PC-9 (cell line): ENCODE measurements around the gene GLT1D1. TPM values are rescaled to one million over a fixed set of nuclear protein-coding genes. Genes with fewer than 3 reads are reported as not detected.

ENCODE experiments used
- BruUV-seq: library from RNA; stranded (reverse); fragments of 400-500 nt; replicated peaks from 2 replicates; lab custom pipeline; 2021; lab: Mats Ljungman, UMichigan
- CTCF ChIA-PET: fragments of 300-600 bp; sonication (Branson Sonifier 250); formaldehyde crosslinking; loops from one replicate; lab custom pipeline; 2022; ENCODE audit warnings: antibody characterized with exemption; lab: Charles Lee
- POLR2A ChIA-PET: fragments of 300-600 bp; sonication (Branson Sonifier 250); formaldehyde crosslinking; loops from one replicate; lab custom pipeline; 2022; ENCODE audit warnings: antibody characterized with exemption; ENCODE audit not compliant: unreplicated experiment; lab: Charles Lee
- DNase-seq, 2 experiments: peaks; one replicate each; pipeline versions ENCODE4 v3.0.0 to v3.0.0-alpha.2; 2015 to 2022; ENCODE audit warnings: mixed read lengths in 1 of 2
- H2AFZ ChIP-seq: fragments of 200-600 bp; sonication (generic); 2 replicates; pipeline ENCODE4 v1.8.1; 2017; ENCODE audit warnings: antibody characterized with exemption
- H3F3A ChIP-seq: fragments of 200-600 bp; sonication (generic); 2 replicates; pipeline ENCODE4 v1.8.1; 2017; ENCODE audit warnings: antibody characterized with exemption, mild to moderate bottlenecking, low read depth; ENCODE audit not compliant: insufficient read depth
- H3K27ac ChIP-seq: fragments of 200-600 bp; sonication (generic); 2 replicates; pipeline ENCODE4 v1.6.1; 2016; ENCODE audit warnings: mixed run types
- H3K27me3 ChIP-seq: fragments of 200-600 bp; sonication (generic); 2 replicates; pipeline ENCODE4 v1.6.1; 2016; ENCODE audit warnings: low read depth, mixed run types; ENCODE audit not compliant: insufficient read depth
- H3K36me3 ChIP-seq: fragments of 200-600 bp; sonication (generic); 2 replicates; pipeline ENCODE4 v1.6.1; 2016; ENCODE audit warnings: low read depth, mixed run types
- H3K4me1 ChIP-seq: fragments of 200-600 bp; sonication (generic); replicated peaks from 2 replicates; pipeline ENCODE4 v1.6.1; 2016; ENCODE audit warnings: mixed run types; ENCODE audit not compliant: insufficient read depth
- H3K4me2 ChIP-seq: fragments of 200-600 bp; sonication (generic); 2 replicates; pipeline ENCODE4 v1.6.1; 2017; ENCODE audit warnings: mixed run types
- H3K4me3 ChIP-seq: fragments of 200-600 bp; sonication (generic); 2 replicates; pipeline ENCODE4 v1.6.1; 2016; ENCODE audit warnings: mixed run types
- H3K79me2 ChIP-seq: fragments of 200-600 bp; sonication (generic); 2 replicates; pipeline ENCODE4 v1.6.1; 2017; ENCODE audit warnings: low read depth, mixed run types
- H3K9me2 ChIP-seq: fragments of 200-600 bp; sonication (generic); 2 replicates; pipeline ENCODE4 v1.8.1; 2017; ENCODE audit warnings: mild to moderate bottlenecking; ENCODE audit not compliant: insufficient read depth
- H3K9me3 ChIP-seq: fragments of 200-600 bp; sonication (generic); 2 replicates; pipeline ENCODE4 v1.8.1; 2016; ENCODE audit warnings: low read depth; ENCODE audit not compliant: insufficient read depth
- H4K20me1 ChIP-seq: fragments of 200-600 bp; sonication (generic); 2 replicates; pipeline ENCODE4 v1.8.1; 2017; ENCODE audit not compliant: insufficient read depth
- CTCF ChIP-seq: fragments of 200-600 bp; sonication (generic); conservative IDR thresholded peaks from 2 replicates; pipeline ENCODE4 v1.6.1; 2017; ENCODE audit warnings: mixed run types, antibody characterized with exemption, mild to moderate bottlenecking, moderate library complexity
- EZH2 ChIP-seq: fragments of 200-600 bp; sonication (generic); IDR thresholded peaks from 2 replicates; pipeline ENCODE4 v1.8.0; 2017; ENCODE audit warnings: antibody characterized with exemption, low read depth
- intact Hi-C: fragments of 100-400 bp; cut with micrococcal nuclease; formaldehyde crosslinking; loops from one replicate; pipeline ENCODE4 v1.10.0; 2022; ENCODE audit not compliant: unreplicated experiment
- total RNA-seq: library from RNA; stranded (reverse); gene quantifications from 2 replicates; pipeline ENCODE4 v1.2.3, GENCODE V29; 2021

Gene GLT1D1
- total RNA-seq, 1 experiment from 2014 or later: not detected

GRCh38 chr12:129005416-129005815, 152.1 kb downstream of the GLT1D1 start:
- Histone ChIP-seq H3K9me2 (no peaks in the 10 kb centered on the region), H4K20me1 (no peaks in the 10 kb centered on the region), H3K4me2 (no peak overlapping the region), H3K36me3 (no peaks in the 10 kb centered on the region), H3K9me3 (no peaks in the 10 kb centered on the region), H3K27me3 (peaks cover 51% of the 10 kb centered on the region), H3K4me3 (no peak overlapping the region), H2AFZ (no peak overlapping the region), H3F3A (no peaks in the 10 kb centered on the region), H3K79me2 (no peaks in the 10 kb centered on the region), H3K27ac (no peak overlapping the region), H3K4me1 (no peaks in the 10 kb centered on the region)
- no peak for DNase-seq
- TF ChIP-seq CTCF (no peak), EZH2 (no peak)
- CTCF ChIA-PET: no interaction called here
- BruUV-seq: no TSS peak
- intact Hi-C loops: no loop called here
- POLR2A ChIA-PET: interaction anchor here (0.6 kb wide), 1 partner anchor 114 kb away, joined by 3 read pairs; no protein-coding TSS in a partner anchor

DNA sequence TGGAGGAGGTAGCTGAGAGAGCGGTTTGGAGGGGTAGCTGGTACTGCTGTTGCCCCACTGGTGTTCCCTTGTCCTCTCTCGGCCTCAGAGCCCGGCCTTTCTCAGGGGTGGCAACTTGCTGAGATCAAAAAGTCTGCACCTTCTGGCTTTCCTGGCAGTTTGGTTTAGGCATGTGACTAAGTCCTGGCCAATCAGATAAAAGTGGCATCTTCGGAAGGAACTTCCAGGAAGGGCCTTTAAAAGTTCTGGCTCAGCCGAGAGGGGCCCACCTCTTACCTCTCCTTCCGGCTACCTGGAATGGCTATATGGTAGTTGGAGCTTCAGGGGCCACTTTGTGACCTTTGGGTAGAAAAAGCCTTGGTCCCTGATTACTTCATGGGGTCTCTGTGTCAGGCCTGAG, 152.6 kb downstream of the GLT1D1 start:
- BruUV-seq: no TSS peak
- no peak for DNase-seq
- POLR2A ChIA-PET: interaction anchor here (0.6 kb wide), 1 partner anchor 113 kb away, joined by 3 read pairs; no protein-coding TSS in a partner anchor
- no peak for TF ChIP-seq EZH2
- no peak for TF ChIP-seq CTCF
- Histone ChIP-seq H3K27me3 (peaks cover 48% of the 10 kb centered on the region), H3K9me2 (no peaks in the 10 kb centered on the region), H3F3A (no peaks in the 10 kb centered on the region), H3K9me3 (no peaks in the 10 kb centered on the region), H4K20me1 (no peaks in the 10 kb centered on the region), H3K4me3 (no peak overlapping the region), H3K4me1 (no peaks in the 10 kb centered on the region), H3K79me2 (no peaks in the 10 kb centered on the region), H3K27ac (no peak overlapping the region), H2AFZ (no peak overlapping the region), H3K4me2 (no peak overlapping the region), H3K36me3 (no peaks in the 10 kb centered on the region)
- CTCF ChIA-PET: no interaction called here
- intact Hi-C loops: no loop called here

- no peaks in the 10 kb centered on the region for H3K79me2 ChIP-seq
- H3K4me1 ChIP-seq: no peaks in the 10 kb centered on the region
- no peak for TF ChIP-seq EZH2
- no peak for TF ChIP-seq CTCF
- H3K27me3 ChIP-seq: peaks cover 21% of the 10 kb centered on the region
- H4K20me1 ChIP-seq: no peaks in the 10 kb centered on the region
- no peak overlapping the region for H3K4me2 ChIP-seq
- no peaks in the 10 kb centered on the region for H3K9me3 ChIP-seq
- BruUV-seq: no TSS peak
- H3K9me2 ChIP-seq: no peaks in the 10 kb centered on the region
- CTCF ChIA-PET: no interaction called here
- no peak for DNase-seq
- no peak overlapping the region for H2AFZ ChIP-seq
- H3K36me3 ChIP-seq: no peaks in the 10 kb centered on the region
- no peak overlapping the region for H3K27ac ChIP-seq
- POLR2A ChIA-PET: no interaction called here
- intact Hi-C loops: no loop called here
- no peak overlapping the region for H3K4me3 ChIP-seq
- H3F3A ChIP-seq: no peaks in the 10 kb centered on the region
Observed at GRCh38 chr12:129009833-129010622, 156.8 kb downstream of the GLT1D1 start.
